Muscle layer of duodenum (tissue), 2 donors: ENCODE results near the gene BRD3OS.

Source experiments
- H3K27ac ChIP-seq: one replicate; pipeline ENCODE4 v1.7.0; 2013; ENCODE audit warnings: mild to moderate bottlenecking, low read length
- H3K27me3 ChIP-seq: one replicate; pipeline ENCODE4 v1.7.0; 2013; ENCODE audit warnings: low read depth, mild to moderate bottlenecking, control low read depth, low read length
- H3K36me3 ChIP-seq, 2 donors: one replicate each; pipeline ENCODE4 v1.7.0; 2013; ENCODE audit warnings: low read length in 2 of 2, control low read depth in 1 of 2, mild to moderate bottlenecking in 1 of 2; ENCODE audit not compliant: insufficient read depth in 2 of 2, control insufficient read depth in 1 of 2
- H3K4me1 ChIP-seq, 2 donors: one replicate each; pipeline ENCODE4 v1.7.0; 2013; ENCODE audit warnings: low read length in 2 of 2, mild to moderate bottlenecking in 2 of 2, control low read depth in 1 of 2, moderate library complexity in 1 of 2; ENCODE audit not compliant: insufficient read depth in 2 of 2, control insufficient read depth in 1 of 2
- H3K4me3 ChIP-seq, 2 donors: one replicate each; pipeline ENCODE4 v1.7.0; 2013; ENCODE audit warnings: low read length in 2 of 2, low read depth in 1 of 2, mild to moderate bottlenecking in 1 of 2
- H3K9me3 ChIP-seq, 2 donors: one replicate each; pipeline ENCODE4 v1.7.0; 2013; ENCODE audit warnings: low read length in 2 of 2, control low read depth in 1 of 2, mild to moderate bottlenecking in 1 of 2; ENCODE audit not compliant: control insufficient read depth in 1 of 2
- donor health status: healthy.

BRD3OS gene

DNA sequence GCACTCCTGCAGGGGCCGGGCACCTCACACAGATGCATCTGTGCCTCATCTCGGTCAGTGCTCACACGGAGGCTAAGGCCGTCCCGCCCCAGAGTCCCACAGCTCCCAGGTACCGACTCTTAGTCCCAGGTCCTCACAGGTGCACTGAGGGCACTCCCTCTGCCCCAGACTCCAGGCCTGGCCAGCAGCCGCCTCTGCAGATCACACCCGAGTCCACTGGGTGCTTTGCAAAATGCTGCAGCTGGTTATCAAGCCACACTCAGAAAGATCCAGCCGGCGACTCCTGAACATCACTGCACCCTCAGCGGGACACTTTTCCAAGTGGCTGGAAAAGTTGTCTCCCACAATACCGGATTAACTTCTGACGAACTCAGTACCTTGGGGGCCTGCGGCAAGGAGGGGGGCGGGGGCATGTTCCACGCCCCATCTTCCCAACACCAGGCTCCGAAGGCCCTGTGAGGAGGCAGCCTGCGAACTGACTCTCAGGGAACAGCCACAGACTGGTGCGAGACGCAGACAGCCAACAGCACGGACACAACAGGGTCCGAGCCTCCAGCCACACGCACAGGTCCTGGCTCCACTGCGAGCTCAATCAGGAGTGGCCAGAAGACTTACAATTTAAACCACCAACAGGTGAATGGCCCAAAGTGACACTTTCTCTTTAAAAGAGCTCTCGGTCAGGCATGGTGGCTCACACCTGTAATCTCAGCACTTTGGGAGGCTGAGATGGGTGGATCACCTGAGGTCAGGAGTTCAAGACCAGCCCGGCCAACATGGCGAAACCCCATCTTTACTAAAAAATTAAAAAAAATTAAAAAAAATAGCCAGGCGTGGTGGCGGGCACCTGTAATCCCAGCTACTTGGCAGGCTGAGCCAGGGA lies 38.5 kb downstream of the BRD3OS start:
- no peak overlapping the region for H3K27ac ChIP-seq
- H3K36me3 ChIP-seq, result no peaks in the 10 kb centered on the region
- H3K4me1 ChIP-seq, result peaks cover 15 to 71% of the 10 kb centered on the region in 2 donors
- H3K27me3 ChIP-seq, result no peaks in the 10 kb centered on the region
- H3K9me3 ChIP-seq, result no peaks in the 10 kb centered on the region
- H3K4me3 ChIP-seq, result no peak overlapping the region

DNA sequence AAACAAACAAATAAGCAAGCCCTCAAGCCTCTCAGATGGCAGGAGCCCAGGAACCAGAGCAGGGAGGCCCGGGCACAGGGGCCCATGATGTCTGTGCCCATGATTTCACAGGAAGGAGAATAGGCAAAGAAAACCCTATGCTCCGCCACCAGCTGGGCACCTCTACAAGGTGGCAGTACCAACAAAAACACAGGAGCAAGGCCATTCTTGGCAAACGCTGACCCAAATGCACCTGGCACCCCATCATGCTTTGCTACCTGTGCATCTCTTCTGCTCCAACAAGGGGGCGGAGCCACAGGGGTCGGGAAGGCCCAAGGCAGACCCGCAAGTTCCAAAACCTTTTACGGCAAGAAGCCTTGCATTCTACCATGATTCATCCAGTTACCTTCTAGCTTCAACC lies 39.4 kb downstream of the BRD3OS start:
- Histone ChIP-seq H3K4me3 (no peak overlapping the region), H3K4me1 (peaks cover 9 to 62% of the 10 kb centered on the region in 2 donors), H3K27ac (no peak overlapping the region)

GRCh38 chr9:134065612-134066419 lies 40.5 kb downstream of the BRD3OS start:
- Histone ChIP-seq H3K27me3 (no peaks in the 10 kb centered on the region), H3K27ac (peak overlapping the region; percentile 76), H3K4me1 (peaks cover 7 to 54% of the 10 kb centered on the region in 2 donors), H3K36me3 (no peaks in the 10 kb centered on the region), H3K9me3 (no peaks in the 10 kb centered on the region), H3K4me3 (peak overlapping the region; percentile 79 to 84)

More for the DNA sequence above, 39.4 kb downstream of the BRD3OS start:
- no peaks in the 10 kb centered on the region for H3K9me3 ChIP-seq
- H3K36me3 ChIP-seq, result no peaks in the 10 kb centered on the region
- no peaks in the 10 kb centered on the region for H3K27me3 ChIP-seq

GRCh38 chr9:134066526-134066912 lies 41.2 kb downstream of the BRD3OS start:
- Histone ChIP-seq H3K27me3 (no peaks in the 10 kb centered on the region), H3K36me3 (no peaks in the 10 kb centered on the region), H3K27ac (peak overlapping the region; percentile 76), H3K4me3 (peak overlapping the region; percentile 79 to 84), H3K4me1 (peaks cover under 1 to 47% of the 10 kb centered on the region in 2 donors), H3K9me3 (no peaks in the 10 kb centered on the region)

DNA sequence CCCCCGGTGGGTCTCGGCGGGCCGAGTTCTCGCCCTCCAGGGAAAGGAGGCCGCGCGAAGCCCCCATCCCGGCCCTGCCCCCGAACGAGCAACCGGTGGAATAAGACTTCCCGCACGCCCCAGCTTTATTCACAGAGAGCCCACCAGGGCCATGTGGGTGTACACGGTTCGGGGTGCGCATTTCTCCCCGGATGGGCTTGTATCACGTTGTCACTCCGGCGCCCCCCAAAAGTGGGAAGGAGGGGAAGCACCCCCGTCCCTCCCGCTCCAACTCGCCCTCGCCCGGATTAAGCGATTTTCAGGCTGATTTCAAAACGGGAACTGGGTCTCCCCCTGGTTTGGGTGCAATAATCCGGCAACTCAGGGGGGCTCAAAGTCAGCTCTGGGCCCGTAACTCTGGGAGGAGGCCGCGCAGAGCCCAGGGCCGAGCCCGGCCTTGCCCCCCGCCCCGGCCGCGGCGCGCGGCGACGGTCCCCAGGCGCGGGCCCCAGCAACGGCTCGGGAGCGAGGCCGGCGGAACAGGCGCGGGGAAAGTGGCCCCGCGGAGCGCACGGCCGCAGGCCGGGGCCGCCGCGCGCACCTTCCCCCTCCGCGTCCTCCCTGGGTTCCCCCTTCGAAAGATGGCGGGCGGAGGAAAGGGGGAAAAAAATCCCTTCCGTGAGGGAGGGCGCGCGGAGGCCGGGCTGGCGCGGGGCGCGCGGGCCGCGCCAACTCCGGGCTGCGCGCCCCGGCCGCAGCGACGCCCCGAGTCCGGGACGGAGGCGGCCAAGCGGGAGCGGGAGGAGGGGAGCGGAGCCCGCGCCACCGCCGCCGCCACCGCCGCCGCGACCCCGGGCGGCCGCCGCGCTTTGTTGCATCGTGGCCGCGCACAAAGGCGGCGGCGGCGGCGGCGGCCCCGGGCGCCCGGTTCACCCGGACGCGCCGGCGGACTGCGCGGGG lies 41.9 kb downstream of the BRD3OS start:
- Histone ChIP-seq H3K4me3 (peak overlapping the region; percentile 79 to 84), H3K27me3 (no peaks in the 10 kb centered on the region), H3K4me1 (peaks cover 0 to 40% of the 10 kb centered on the region in 2 donors), H3K9me3 (no peaks in the 10 kb centered on the region), H3K36me3 (no peaks in the 10 kb centered on the region), H3K27ac (peak overlapping the region; percentile 76)

GRCh38 chr9:134067904-134068743 lies 42.8 kb downstream of the BRD3OS start, which contains the start of gene BRD3:
BRD3 (minus strand) TSS chr9:134068026; CDS start chr9:134053477, 14,549 bp downstream.
- peaks cover 0 to 31% of the 10 kb centered on the region in 2 donors for H3K4me1 ChIP-seq
- no peaks in the 10 kb centered on the region for H3K36me3 ChIP-seq
- H3K9me3 ChIP-seq, result no peaks in the 10 kb centered on the region
- peak within 1 kb of the TSS; percentile 79 to 84 for H3K4me3 ChIP-seq
- H3K27me3 ChIP-seq, result no peaks in the 10 kb centered on the region
- peak within 1 kb of the TSS; percentile 76 for H3K27ac ChIP-seq

DNA sequence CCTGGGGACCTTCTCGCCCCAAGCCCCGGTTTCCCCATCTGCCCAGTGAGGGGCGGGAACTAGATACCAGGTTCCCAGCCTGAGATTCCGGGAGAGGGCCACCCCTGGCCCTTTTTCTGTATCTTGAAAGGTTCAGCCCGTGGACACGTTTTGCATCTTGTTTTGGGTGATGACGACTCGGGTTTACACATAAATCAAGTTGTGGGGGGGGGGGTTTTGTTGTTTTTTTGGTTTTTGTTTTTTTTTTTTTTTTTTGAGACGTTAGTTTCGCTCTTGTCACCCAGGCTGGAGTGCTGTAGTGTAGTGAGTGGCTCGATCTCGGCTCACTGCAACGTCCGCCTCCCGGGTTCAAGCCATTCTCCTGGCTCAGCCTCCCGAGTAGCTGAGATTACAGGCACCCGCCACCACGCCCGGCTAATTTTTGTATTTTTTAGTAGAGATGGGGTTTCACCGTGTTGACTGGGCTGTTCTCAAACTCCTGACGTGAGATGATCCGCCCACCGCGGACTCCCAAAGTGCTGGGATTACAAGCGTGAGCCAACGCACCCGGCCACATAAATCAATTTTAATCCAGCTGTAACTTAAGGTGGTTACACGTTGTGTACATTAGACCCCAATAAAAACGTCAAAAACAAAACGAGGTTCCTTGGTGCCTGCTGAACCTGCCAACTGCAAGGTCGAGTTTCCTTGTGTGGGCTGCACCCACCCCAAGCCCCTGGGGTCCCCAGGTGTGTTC lies 43.6 kb downstream of the BRD3OS start:
- no peaks in the 10 kb centered on the region for H3K9me3 ChIP-seq

DNA sequence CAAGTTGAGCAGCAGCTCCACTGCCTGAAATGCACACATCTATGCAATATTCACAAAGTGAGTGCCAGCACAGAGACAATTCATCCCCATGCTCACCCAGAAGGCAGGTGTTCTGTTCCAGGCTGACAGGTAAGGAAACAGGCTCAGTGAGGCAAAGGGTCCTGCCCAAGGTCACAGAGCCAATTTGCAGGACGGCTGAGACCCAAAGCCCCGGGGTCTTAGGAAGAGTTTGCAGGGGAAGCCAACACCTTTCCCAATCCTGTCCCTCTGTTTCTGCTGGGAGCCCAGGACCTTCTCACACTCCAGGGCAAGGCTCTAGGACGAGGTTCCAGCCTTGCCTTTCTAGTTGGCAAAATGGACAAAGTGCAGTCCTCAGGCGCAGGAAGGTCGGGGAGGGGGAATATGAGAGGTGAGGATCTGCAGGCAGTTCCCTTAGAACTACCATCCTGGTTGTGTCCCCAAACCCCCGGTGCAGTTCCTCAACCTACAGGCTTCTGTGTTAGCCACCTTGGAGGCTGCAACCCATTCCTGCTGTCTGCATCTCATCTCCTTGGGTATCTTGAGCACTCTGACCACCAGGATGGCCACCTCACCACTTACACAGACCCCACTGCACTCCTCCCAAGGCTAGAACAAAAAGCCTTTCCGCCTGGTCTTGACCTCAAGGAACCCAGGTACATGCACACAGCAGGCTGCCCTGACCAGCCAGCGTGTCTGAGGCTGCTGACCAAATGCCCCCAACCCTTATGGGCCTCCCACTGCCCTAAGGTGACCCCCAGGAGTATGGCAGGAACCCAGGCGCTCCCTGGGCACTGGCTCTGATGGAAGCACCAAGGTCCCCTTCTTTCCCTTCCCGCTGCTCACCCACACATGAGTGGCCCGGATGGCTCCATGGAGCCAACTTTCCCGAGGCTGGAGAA lies 44.5 kb downstream of the BRD3OS start:
- no peak overlapping the region for H3K4me3 ChIP-seq
- peaks cover 0 to 15% of the 10 kb centered on the region in 2 donors for H3K4me1 ChIP-seq
- no peak overlapping the region for H3K27ac ChIP-seq
- no peaks in the 10 kb centered on the region for H3K36me3 ChIP-seq
- no peaks in the 10 kb centered on the region for H3K9me3 ChIP-seq
- no peaks in the 10 kb centered on the region for H3K27me3 ChIP-seq

More for the DNA sequence above, 43.6 kb downstream of the BRD3OS start:
- no peaks in the 10 kb centered on the region for H3K36me3 ChIP-seq
- H3K27me3 ChIP-seq, result no peaks in the 10 kb centered on the region
- H3K4me1 ChIP-seq, result peaks cover 0 to 23% of the 10 kb centered on the region in 2 donors
- H3K27ac ChIP-seq, result no peak overlapping the region
- peak overlapping the region; percentile 68 to 75 for H3K4me3 ChIP-seq

GRCh38 chr9:134071149-134071548 lies 45.9 kb downstream of the BRD3OS start:
- Histone ChIP-seq H3K27ac (no peak overlapping the region), H3K36me3 (no peaks in the 10 kb centered on the region), H3K4me1 (peaks cover 0 to 2% of the 10 kb centered on the region in 2 donors), H3K9me3 (no peaks in the 10 kb centered on the region), H3K4me3 (no peak overlapping the region), H3K27me3 (no peaks in the 10 kb centered on the region)
